GM12878 (cell line): ENCODE results near the gene NDUFV3.
"Not testable (repeated sequence)": the region's sequence is repeated elsewhere in the genome, so short reads cannot be mapped to it uniquely, and the experiment has no call there.

Experiments used
- ATF3 ChIP-seq: IDR thresholded peaks from 2 replicates; pipeline ENCODE4 v1.6.1; 2011; ENCODE audit warnings: low read depth, mild to moderate bottlenecking, low read length, moderate library complexity, borderline replicate concordance; ENCODE audit errors: extremely low read depth
- BHLHE40 ChIP-seq, 2 experiments: fragments of 450-650 bp in 1 of 2; IDR thresholded peaks; 2 replicates each; pipeline ENCODE4 v1.6.1; 2011 to 2017; ENCODE audit warnings: low read depth in 2 of 2, borderline replicate concordance in 1 of 2, improper control_type of control experiment in 1 of 2, low read length in 1 of 2, mild to moderate bottlenecking in 1 of 2
- CHD4 ChIP-seq: fragments of 200-600 bp; sonication (generic); IDR thresholded peaks from 2 replicates; pipeline ENCODE4 v1.6.1; 2016; ENCODE audit warnings: mild to moderate bottlenecking
- CTCF ChIP-seq, 3 experiments: IDR thresholded peaks in 2 of 3; conservative IDR thresholded peaks in 1 of 3; 2 replicates each; pipeline ENCODE4 v1.5.1; 2011; ENCODE audit warnings: low read depth in 3 of 3, low read length in 3 of 3, mild to moderate bottlenecking in 3 of 3, control low read depth in 2 of 3, moderate library complexity in 2 of 3, inconsistent platforms in 1 of 3, mixed read lengths in 1 of 3; ENCODE audit not compliant: control insufficient read depth in 2 of 3, insufficient read depth in 1 of 3; ENCODE audit errors: extremely low read depth in 1 of 3
- EP300 ChIP-seq, 2 experiments: fragments of 150-350 bp in 1 of 2; IDR thresholded peaks; 2 replicates each; pipeline ENCODE4 v1.6.1; 2011 to 2012; ENCODE audit warnings: low read depth in 2 of 2, low read length in 2 of 2, borderline replicate concordance in 1 of 2, improper control_type of control experiment in 1 of 2, inconsistent platforms in 1 of 2; ENCODE audit not compliant: control insufficient read depth in 1 of 2
- FOXM1 ChIP-seq: IDR thresholded peaks from 2 replicates; pipeline ENCODE4 v1.6.1; 2012; ENCODE audit warnings: low read depth, mild to moderate bottlenecking, inconsistent platforms, low read length, moderate library complexity
- MAX ChIP-seq: IDR thresholded peaks from 2 replicates; pipeline ENCODE4 v1.6.1; 2012; ENCODE audit warnings: low read depth, low read length, improper control_type of control experiment
- MYC ChIP-seq: IDR thresholded peaks from 2 replicates; pipeline ENCODE4 v1.6.1; 2011; ENCODE audit warnings: mild to moderate bottlenecking, low read length, moderate library complexity, inconsistent platforms; ENCODE audit not compliant: insufficient read depth, insufficient replicate concordance, insufficient read length, severe bottlenecking
- POLR2AphosphoS5 ChIP-seq: IDR thresholded peaks from 2 replicates; pipeline ENCODE4 v1.6.1; 2011; ENCODE audit warnings: mild to moderate bottlenecking, low read length, inconsistent platforms
- RFX5 ChIP-seq: IDR thresholded peaks from 2 replicates; pipeline ENCODE4 v1.6.1; 2011; ENCODE audit warnings: low read depth, low read length, improper control_type of control experiment
- SUZ12 ChIP-seq: fragments of 200-600 bp; sonication (generic); IDR thresholded peaks from one replicate; pipeline ENCODE4 v1.6.1; 2018; ENCODE audit warnings: antibody characterized with exemption, mild to moderate bottlenecking; ENCODE audit not compliant: unreplicated experiment
- TCF7 ChIP-seq: IDR thresholded peaks from 2 replicates; pipeline ENCODE4 v1.6.1; 2014; ENCODE audit warnings: antibody characterized with exemption, borderline replicate concordance
- TF ChIP-seq, protein P1 (sequence below): fragments of 450-650 bp; IDR thresholded peaks from 2 replicates; pipeline ENCODE4 v1.6.1; 2014; ENCODE audit warnings: mild to moderate bottlenecking
- TF ChIP-seq, protein P2 (sequence below): fragments of 450-650 bp; IDR thresholded peaks from 2 replicates; pipeline ENCODE4 v1.6.1; 2017; ENCODE audit warnings: borderline replicate concordance

GRCh38 chr21:42848144-42848931 is 44.8 kb upstream of the NDUFV3 start:
- not testable (repeated sequence) for TF ChIP-seq BHLHE40 (IDR thresholded peaks at IDR 0.05; ENCODE audit: borderline replicate concordance in 1 of 2, low read depth in 2 of 2, low read length in 1 of 2); TCF7; EP300 (IDR thresholded peaks at IDR 0.05; ENCODE audit: borderline replicate concordance in 1 of 2, control insufficient read depth in 1 of 2, low read depth in 2 of 2, low read length in 2 of 2); RFX5; ATF3; MAX; CTCF (IDR thresholded peaks at IDR 0.05 in 2 of 3, conservative IDR thresholded peaks at IDR 0.05 in 1 of 3; ENCODE audit: control insufficient read depth in 2 of 3, extremely low read depth in 1 of 3, insufficient read depth in 1 of 3, low read depth in 3 of 3, low read length in 3 of 3); POLR2AphosphoS5; CHD4; FOXM1; SUZ12; MYC
- TF ChIP-seq, protein P1, sequence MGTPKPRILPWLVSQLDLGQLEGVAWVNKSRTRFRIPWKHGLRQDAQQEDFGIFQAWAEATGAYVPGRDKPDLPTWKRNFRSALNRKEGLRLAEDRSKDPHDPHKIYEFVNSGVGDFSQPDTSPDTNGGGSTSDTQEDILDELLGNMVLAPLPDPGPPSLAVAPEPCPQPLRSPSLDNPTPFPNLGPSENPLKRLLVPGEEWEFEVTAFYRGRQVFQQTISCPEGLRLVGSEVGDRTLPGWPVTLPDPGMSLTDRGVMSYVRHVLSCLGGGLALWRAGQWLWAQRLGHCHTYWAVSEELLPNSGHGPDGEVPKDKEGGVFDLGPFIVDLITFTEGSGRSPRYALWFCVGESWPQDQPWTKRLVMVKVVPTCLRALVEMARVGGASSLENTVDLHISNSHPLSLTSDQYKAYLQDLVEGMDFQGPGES = not testable (repeated sequence)
- TF ChIP-seq, protein P2, sequence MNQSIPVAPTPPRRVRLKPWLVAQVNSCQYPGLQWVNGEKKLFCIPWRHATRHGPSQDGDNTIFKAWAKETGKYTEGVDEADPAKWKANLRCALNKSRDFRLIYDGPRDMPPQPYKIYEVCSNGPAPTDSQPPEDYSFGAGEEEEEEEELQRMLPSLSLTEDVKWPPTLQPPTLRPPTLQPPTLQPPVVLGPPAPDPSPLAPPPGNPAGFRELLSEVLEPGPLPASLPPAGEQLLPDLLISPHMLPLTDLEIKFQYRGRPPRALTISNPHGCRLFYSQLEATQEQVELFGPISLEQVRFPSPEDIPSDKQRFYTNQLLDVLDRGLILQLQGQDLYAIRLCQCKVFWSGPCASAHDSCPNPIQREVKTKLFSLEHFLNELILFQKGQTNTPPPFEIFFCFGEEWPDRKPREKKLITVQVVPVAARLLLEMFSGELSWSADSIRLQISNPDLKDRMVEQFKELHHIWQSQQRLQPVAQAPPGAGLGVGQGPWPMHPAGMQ = not testable (repeated sequence)
